Measurements from ENCODE around the gene LPAR1. TPM values are rescaled to one million over a fixed set of nuclear protein-coding genes. Genes with fewer than 3 reads are reported as not detected.

LPAR1 gene
- total and polyA plus RNA-seq, 9 of the 15 experiments (the other 6 are each of a cell fraction or from before 2014, with no cell fraction given): 0.13 TPM; not detected in 8

DNA sequence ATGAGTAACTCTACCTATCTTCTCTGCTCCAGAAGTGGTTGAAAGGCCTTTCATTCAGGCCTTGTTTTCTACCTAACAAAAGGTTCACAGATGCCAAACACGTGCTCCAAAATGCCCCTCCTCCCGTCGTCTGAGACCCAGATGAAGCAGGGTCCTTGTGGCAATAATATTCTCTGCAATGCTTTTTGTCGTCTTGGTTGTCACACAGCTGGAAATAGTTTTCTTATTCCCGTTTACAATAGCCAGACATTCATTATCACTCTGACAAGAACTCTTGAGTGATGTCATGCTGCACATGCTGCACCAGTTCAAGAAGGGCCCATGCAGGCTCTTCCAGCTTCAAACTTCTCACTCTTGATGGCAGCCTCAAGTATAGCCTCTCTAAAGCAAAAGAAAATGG lies 7.8 kb downstream of the LPAR1 start (continued):
- TF ChIP-seq EHMT2 (IDR thresholded peaks at IDR 0.05) (no peak), CBX2 (IDR thresholded peaks at IDR 0.05; ENCODE audit: insufficient read depth, low read length, poor library complexity, severe bottlenecking) (no peak)

DNA sequence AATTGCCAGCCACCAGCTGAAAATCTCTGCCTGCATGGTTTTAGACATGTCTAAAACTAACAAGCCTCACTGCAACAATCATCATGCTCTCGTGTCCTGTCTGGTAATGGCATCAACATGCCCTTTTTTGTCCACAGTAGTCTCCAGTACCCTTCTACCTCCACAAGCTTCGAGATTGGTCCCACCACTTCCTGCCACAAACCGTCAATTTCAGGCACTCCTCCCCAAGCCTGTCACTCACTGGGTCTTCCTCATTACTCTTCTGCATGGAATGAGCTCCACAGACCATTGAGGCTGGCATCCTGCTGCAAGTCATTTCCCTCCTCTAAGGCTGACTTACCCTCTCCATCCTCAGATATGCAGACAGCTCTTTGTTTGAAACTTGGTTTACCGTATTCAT lies 9.0 kb downstream of the LPAR1 start:
- CTCF ChIA-PET (ENCODE audit: low intra/inter-chr PET ratio): no interaction called here
- Histone ChIP-seq H3K79me2 (ENCODE audit: control insufficient read depth, insufficient read depth, low read length) (no peaks in the 10 kb centered on the region), H3K4me3 (no peak overlapping the region), H3K4me1 (replicated peaks in 1 of 2; ENCODE audit: control insufficient read depth in 2 of 2, insufficient read depth in 2 of 2, low read length in 2 of 2) (no peaks in the 10 kb centered on the region), H3K27me3 (ENCODE audit: control insufficient read depth in 2 of 2, insufficient read depth in 2 of 2, low read length in 2 of 2) (no peaks in the 10 kb centered on the region), H3K9ac (ENCODE audit: insufficient read depth in 1 of 2, low read depth in 2 of 2, low read length in 2 of 2) (no peak overlapping the region), H3K36me3 (ENCODE audit: control insufficient read depth, insufficient read depth, low read length) (no peaks in the 10 kb centered on the region), H3K27ac (ENCODE audit: extremely low read depth, low read depth, low read length) (no peak overlapping the region), H3K4me2 (ENCODE audit: insufficient read depth, low read length) (no peak overlapping the region), H3K9me3 (replicated peaks; ENCODE audit: control insufficient read depth, insufficient read depth, low read depth, low read length) (no peaks in the 10 kb centered on the region; the same call in 1 of the 2 replicates), H4K20me1 (replicated peaks; ENCODE audit: control insufficient read depth, insufficient read depth, low read length) (no peaks in the 10 kb centered on the region), H3K9me1 (ENCODE audit: control insufficient read depth, insufficient read depth, low read length) (no peaks in the 10 kb centered on the region), H2AFZ (ENCODE audit: low read depth, low read length) (no peak overlapping the region)
- POLR2A ChIA-PET: no interaction called here
- FAIRE-seq (no peak), ATAC-seq (no peak), DNase-seq (ENCODE audit: extremely low read depth in 1 of 4, low spot score in 3 of 4) (no peak)
- WGBS (ENCODE audit: insufficient coverage, low coverage, missing lambda C conversion rate): 2% methylated on average over 4 of the region's 4 CpGs
- intact Hi-C loops (cut with micrococcal nuclease): no loop called here
- in situ Hi-C loops (cut with MboI): no loop called here
- BruUV-seq (replicated peaks): no TSS peak
- TF ChIP-seq HCFC1 (IDR thresholded peaks at IDR 0.05; ENCODE audit: low read depth, low read length): no peak
- TF ChIP-seq, protein P1, sequence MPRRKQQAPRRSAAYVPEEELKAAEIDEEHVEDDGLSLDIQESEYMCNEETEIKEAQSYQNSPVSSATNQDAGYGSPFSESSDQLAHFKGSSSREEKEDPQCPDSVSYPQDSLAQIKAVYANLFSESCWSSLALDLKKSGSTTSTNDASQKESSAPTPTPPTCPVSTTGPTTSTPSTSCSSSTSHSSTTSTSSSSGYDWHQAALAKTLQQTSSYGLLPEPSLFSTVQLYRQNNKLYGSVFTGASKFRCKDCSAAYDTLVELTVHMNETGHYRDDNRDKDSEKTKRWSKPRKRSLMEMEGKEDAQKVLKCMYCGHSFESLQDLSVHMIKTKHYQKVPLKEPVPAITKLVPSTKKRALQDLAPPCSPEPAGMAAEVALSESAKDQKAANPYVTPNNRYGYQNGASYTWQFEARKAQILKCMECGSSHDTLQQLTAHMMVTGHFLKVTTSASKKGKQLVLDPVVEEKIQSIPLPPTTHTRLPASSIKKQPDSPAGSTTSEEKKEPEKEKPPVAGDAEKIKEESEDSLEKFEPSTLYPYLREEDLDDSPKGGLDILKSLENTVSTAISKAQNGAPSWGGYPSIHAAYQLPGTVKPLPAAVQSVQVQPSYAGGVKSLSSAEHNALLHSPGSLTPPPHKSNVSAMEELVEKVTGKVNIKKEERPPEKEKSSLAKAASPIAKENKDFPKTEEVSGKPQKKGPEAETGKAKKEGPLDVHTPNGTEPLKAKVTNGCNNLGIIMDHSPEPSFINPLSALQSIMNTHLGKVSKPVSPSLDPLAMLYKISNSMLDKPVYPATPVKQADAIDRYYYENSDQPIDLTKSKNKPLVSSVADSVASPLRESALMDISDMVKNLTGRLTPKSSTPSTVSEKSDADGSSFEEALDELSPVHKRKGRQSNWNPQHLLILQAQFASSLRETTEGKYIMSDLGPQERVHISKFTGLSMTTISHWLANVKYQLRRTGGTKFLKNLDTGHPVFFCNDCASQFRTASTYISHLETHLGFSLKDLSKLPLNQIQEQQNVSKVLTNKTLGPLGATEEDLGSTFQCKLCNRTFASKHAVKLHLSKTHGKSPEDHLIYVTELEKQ (CRISPR knock-in tag; IDR thresholded peaks at IDR 0.05): no peak
- no peak for TF ChIP-seq HMG20A (CRISPR knock-in tag; conservative IDR thresholded peaks at IDR 0.05)
- TF ChIP-seq TAF7 (tag; IDR thresholded peaks at IDR 0.05): no peak
- no peak for TF ChIP-seq PURB (CRISPR knock-in tag; IDR thresholded peaks at IDR 0.05; ENCODE audit: low read depth)
- TF ChIP-seq ZNF785 (CRISPR knock-in tag; IDR thresholded peaks at IDR 0.05): no peak
- TF ChIP-seq ZNF134 (CRISPR knock-in tag; conservative IDR thresholded peaks at IDR 0.05): no peak
- no peak for TF ChIP-seq NFIC (IDR thresholded peaks at IDR 0.05)
- TF ChIP-seq, protein P2, sequence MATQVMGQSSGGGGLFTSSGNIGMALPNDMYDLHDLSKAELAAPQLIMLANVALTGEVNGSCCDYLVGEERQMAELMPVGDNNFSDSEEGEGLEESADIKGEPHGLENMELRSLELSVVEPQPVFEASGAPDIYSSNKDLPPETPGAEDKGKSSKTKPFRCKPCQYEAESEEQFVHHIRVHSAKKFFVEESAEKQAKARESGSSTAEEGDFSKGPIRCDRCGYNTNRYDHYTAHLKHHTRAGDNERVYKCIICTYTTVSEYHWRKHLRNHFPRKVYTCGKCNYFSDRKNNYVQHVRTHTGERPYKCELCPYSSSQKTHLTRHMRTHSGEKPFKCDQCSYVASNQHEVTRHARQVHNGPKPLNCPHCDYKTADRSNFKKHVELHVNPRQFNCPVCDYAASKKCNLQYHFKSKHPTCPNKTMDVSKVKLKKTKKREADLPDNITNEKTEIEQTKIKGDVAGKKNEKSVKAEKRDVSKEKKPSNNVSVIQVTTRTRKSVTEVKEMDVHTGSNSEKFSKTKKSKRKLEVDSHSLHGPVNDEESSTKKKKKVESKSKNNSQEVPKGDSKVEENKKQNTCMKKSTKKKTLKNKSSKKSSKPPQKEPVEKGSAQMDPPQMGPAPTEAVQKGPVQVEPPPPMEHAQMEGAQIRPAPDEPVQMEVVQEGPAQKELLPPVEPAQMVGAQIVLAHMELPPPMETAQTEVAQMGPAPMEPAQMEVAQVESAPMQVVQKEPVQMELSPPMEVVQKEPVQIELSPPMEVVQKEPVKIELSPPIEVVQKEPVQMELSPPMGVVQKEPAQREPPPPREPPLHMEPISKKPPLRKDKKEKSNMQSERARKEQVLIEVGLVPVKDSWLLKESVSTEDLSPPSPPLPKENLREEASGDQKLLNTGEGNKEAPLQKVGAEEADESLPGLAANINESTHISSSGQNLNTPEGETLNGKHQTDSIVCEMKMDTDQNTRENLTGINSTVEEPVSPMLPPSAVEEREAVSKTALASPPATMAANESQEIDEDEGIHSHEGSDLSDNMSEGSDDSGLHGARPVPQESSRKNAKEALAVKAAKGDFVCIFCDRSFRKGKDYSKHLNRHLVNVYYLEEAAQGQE (IDR thresholded peaks at IDR 0.05; ENCODE audit: borderline replicate concordance): no peak
- TF ChIP-seq, protein P2 (CRISPR knock-in tag; IDR thresholded peaks at IDR 0.05; ENCODE audit: low read depth): no peak

All from K562 (cell line).